HEK293 (cell line): ENCODE measurements around the gene ERGIC1.

Experiments
- CTCF ChIP-seq: fragments of 450-650 bp; formaldehyde crosslinking; IDR thresholded peaks from 2 replicates; pipeline ENCODE4 v1.5.1; 2016; ENCODE audit warnings: missing biosample characterization, missing genetic modification characterization
- ZNF274 ChIP-seq, 2 experiments: fragments of 200-500 bp in 1 of 2; fragments of 450-650 bp in 1 of 2; sonication (Bioruptor generic) in 1 of 2; formaldehyde crosslinking in 1 of 2; IDR thresholded peaks; 2 replicates each; pipeline versions ENCODE4 v1.5.1 to v1.6.1; 2014 to 2016; ENCODE audit warnings: borderline replicate concordance in 1 of 2, inconsistent platforms in 1 of 2, low read length in 1 of 2, missing biosample characterization in 1 of 2, missing genetic modification characterization in 1 of 2

DNA sequence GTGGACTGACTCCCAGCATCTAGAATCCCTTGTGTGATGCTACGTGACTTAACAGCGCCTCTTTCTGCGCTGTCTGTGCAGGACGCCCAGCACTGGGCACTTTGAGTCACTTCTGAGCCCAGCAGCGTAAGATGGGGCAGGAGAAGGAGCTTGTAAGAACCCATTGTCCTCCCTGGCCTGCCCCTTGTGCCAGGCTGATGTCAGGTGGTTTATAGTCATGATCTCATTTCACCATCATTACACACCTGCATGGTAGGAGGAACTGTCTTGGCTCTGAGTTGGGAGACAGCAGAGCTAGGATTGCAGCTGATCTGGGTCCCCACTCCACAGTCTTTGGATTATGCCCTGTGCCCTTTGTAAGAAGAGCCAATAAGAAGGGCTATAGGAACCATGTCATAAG lies 12.2 kb downstream of the ERGIC1 start:
- TF ChIP-seq ZNF274 (IDR thresholded peaks at IDR 0.05; ENCODE audit: low read length) (no peak), ZNF274 (tag by site-specific recombination; IDR thresholded peaks at IDR 0.05; ENCODE audit: borderline replicate concordance) (no peak), CTCF (tag by site-specific recombination) (no peak)
